Caco-2 (cell line): ENCODE measurements around the gene NDUFA12. TPM values are rescaled to one million over a fixed set of nuclear protein-coding genes. Genes with fewer than 3 reads are reported as not detected.

Source experiments
- Bru-seq: library from RNA; stranded (reverse); fragments of 400-500 nt; gene quantifications from one replicate; lab custom pipeline; 2021; lab: Mats Ljungman, UMichigan
- BruChase-seq, 2 experiments: library from RNA; stranded (reverse); fragments of 400-500 nt; gene quantifications; one replicate each; lab custom pipeline; 2021; lab: Mats Ljungman, UMichigan
- BruUV-seq: library from RNA; stranded (reverse); fragments of 400-500 nt; replicated peaks from 2 replicates; lab custom pipeline; 2021; lab: Mats Ljungman, UMichigan
- CTCF ChIA-PET: fragments of 300-600 bp; sonication (Branson Sonifier 250); formaldehyde crosslinking; loops from one replicate; lab custom pipeline; 2022; ENCODE audit warnings: antibody characterized with exemption; lab: Charles Lee
- POLR2A ChIA-PET: fragments of 300-600 bp; sonication (Branson Sonifier 250); formaldehyde crosslinking; loops from one replicate; lab custom pipeline; 2022; ENCODE audit warnings: antibody characterized with exemption; lab: Charles Lee
- DNase-seq, 2 experiments: peaks; one replicate each; pipeline versions ENCODE4 v3.0.0 to v3.0.0-alpha.2; 2020 to 2022
- H3K27me3 ChIP-seq: replicated peaks from 2 replicates; pipeline ENCODE4 v1.6.0; 2011; ENCODE audit warnings: low read length; ENCODE audit not compliant: control insufficient read depth, insufficient read depth
- H3K36me3 ChIP-seq: 2 replicates; pipeline ENCODE4 v1.5.1; 2011; ENCODE audit warnings: low read length; ENCODE audit not compliant: control insufficient read depth, insufficient read depth
- H3K4me1 ChIP-seq: fragments of 250-450 bp; sonication (Bioruptor Pico); 2 replicates; pipeline ENCODE4 v1.5.1; 2020; ENCODE audit warnings: mild to moderate bottlenecking
- H3K4me3 ChIP-seq: 2 replicates; pipeline ENCODE4 v1.5.1; 2011; ENCODE audit warnings: low read depth, mild to moderate bottlenecking, control low read depth, low read length
- H3K9me3 ChIP-seq: fragments of 250-450 bp; sonication (Bioruptor Pico); 2 replicates; pipeline ENCODE4 v1.5.1; 2020; ENCODE audit warnings: mild to moderate bottlenecking, moderate library complexity
- H3K27ac Mint-ChIP-seq: one replicate; pipeline ENCODE4 v1.8.0; 2022; ENCODE audit warnings: mixed read lengths; ENCODE audit not compliant: unreplicated experiment
- H3K27me3 Mint-ChIP-seq: one replicate; pipeline ENCODE4 v1.8.0; 2022; ENCODE audit warnings: mixed read lengths; ENCODE audit not compliant: insufficient read depth, unreplicated experiment
- H3K36me3 Mint-ChIP-seq: one replicate; pipeline ENCODE4 v1.8.0; 2022; ENCODE audit warnings: mild to moderate bottlenecking, mixed read lengths; ENCODE audit not compliant: insufficient read depth, unreplicated experiment
- H3K4me1 Mint-ChIP-seq: one replicate; pipeline ENCODE4 v1.8.0; 2022; ENCODE audit warnings: low read depth, mixed read lengths; ENCODE audit not compliant: unreplicated experiment
- H3K4me3 Mint-ChIP-seq: one replicate; pipeline ENCODE4 v1.8.0; 2022; ENCODE audit warnings: mild to moderate bottlenecking, moderate library complexity, mixed read lengths; ENCODE audit not compliant: unreplicated experiment
- H3K9me3 Mint-ChIP-seq: one replicate; pipeline ENCODE4 v1.8.0; 2022; ENCODE audit warnings: mixed read lengths; ENCODE audit not compliant: unreplicated experiment
- CTCF ChIP-seq, 2 experiments: fragments of 200-600 bp in 1 of 2; IDR thresholded peaks; 1 replicate in 1 of 2; 2 replicates in 1 of 2; pipeline versions ENCODE4 v1.5.1 to v1.8.0; 2011 to 2022; ENCODE audit warnings: antibody characterized with exemption in 1 of 2, control low read depth in 1 of 2, inconsistent platforms in 1 of 2, low read depth in 1 of 2, low read length in 1 of 2, mild to moderate bottlenecking in 1 of 2, moderate library complexity in 1 of 2; ENCODE audit not compliant: insufficient read depth in 1 of 2, severe bottlenecking in 1 of 2, unreplicated experiment in 1 of 2
- intact Hi-C: fragments of 100-400 bp; cut with micrococcal nuclease; formaldehyde crosslinking; loops from one replicate; pipeline ENCODE4 v1.10.0; 2022; ENCODE audit not compliant: unreplicated experiment
- long read RNA-seq: library from polyadenylated mRNA; stranded (forward); transcript quantifications from one replicate; pipeline ENCODE4 v2.0.0, GENCODE V29; 2022
- total RNA-seq: library from RNA; stranded (reverse); gene quantifications from 2 replicates; pipeline ENCODE4 v1.2.3, GENCODE V29; 2022

NDUFA12 gene
- total RNA-seq: 122 and 131 TPM in 2 replicates
- Bru-seq, nascent RNA: percentile 81 among the genes with signal in this experiment
- percentile 72 among the genes with signal in this experiment for BruChase-seq, experiment 1, labeled RNA remaining after a 2-hour chase
- BruChase-seq, experiment 2, labeled RNA remaining after a 6-hour chase: percentile 80 among the genes with signal in this experiment
- long read RNA-seq, transcript NDUFA12-201 (4 exons, 635 nt): major isoform, 181 of 207 reads
- long read RNA-seq, transcript NDUFA12-206 (3 exons, 487 nt): minor isoform, 12 of 207 reads
- long read RNA-seq, partial matches to known transcripts: 0 of 207 reads
- long read RNA-seq, other reads (novel, unspliced or antisense): 14 of 207 reads

GRCh38 chr12:95003213-95003920 is at the start of gene NDUFA12:
Gene NDUFA12, minus strand, starts transcription at chr12:95003697. Its CDS starts 17 bp downstream, at chr12:95003680.
- CTCF ChIA-PET: interaction anchor here (0.8 to 1.4 kb wide), 2 partner anchors 11 to 70 kb away, joined by 4 to 5 read pairs; partner anchors contain the start of gene NR2C1
- TSS peak; percentile 37 for BruUV-seq
- POLR2A ChIA-PET: interaction anchor here (0.5 to 0.8 kb wide), 7 partner anchors 30 to 858 kb away, joined by 3 to 14 read pairs (median 3); no protein-coding TSS in a partner anchor

GRCh38 chr12:95051241-95051640 is 47.7 kb upstream of the NDUFA12 start:
- H3K9me3 ChIP-seq: no peaks in the 10 kb centered on the region
- CTCF ChIA-PET: no interaction called here
- H3K4me1 ChIP-seq: no peaks in the 10 kb centered on the region
- H3K27me3 ChIP-seq: no peaks in the 10 kb centered on the region
- BruUV-seq: no TSS peak
- intact Hi-C loops: no loop called here
- peaks cover 32% of the 10 kb centered on the region for H3K36me3 Mint-ChIP-seq
- POLR2A ChIA-PET: no interaction called here
- H3K27me3 Mint-ChIP-seq: no peaks in the 10 kb centered on the region
- no peak overlapping the region for H3K4me3 Mint-ChIP-seq
- H3K9me3 Mint-ChIP-seq: no peaks in the 10 kb centered on the region
- H3K4me3 ChIP-seq: no peak overlapping the region
- H3K27ac Mint-ChIP-seq: no peak overlapping the region
- no peaks in the 10 kb centered on the region for H3K4me1 Mint-ChIP-seq
- H3K36me3 ChIP-seq: no peaks in the 10 kb centered on the region
- TF ChIP-seq CTCF (IDR thresholded peaks at IDR 0.05; ENCODE audit: insufficient read depth in 1 of 2, low read depth in 1 of 2, low read length in 1 of 2, severe bottlenecking in 1 of 2, unreplicated experiment in 1 of 2): no peak
- no peak for DNase-seq

More at GRCh38 chr12:95003213-95003920, at the start of gene NDUFA12:
- H3K4me3 Mint-ChIP-seq: peak within 1 kb of the TSS; percentile 91
- peak within 1 kb of the TSS; percentile 97 for H3K27ac Mint-ChIP-seq
- H3K9me3 ChIP-seq: peaks cover 9% of the 10 kb centered on the region; the same call in 1 of the 2 replicates
- H3K27me3 Mint-ChIP-seq: no peaks in the 10 kb centered on the region
- intact Hi-C loops: no loop called here
- peaks cover 10% of the 10 kb centered on the region for H3K36me3 Mint-ChIP-seq
- DNase-seq: peak; percentile 96 to 97
- H3K4me3 ChIP-seq: peak within 1 kb of the TSS; percentile 58
- no peak for TF ChIP-seq CTCF (IDR thresholded peaks at IDR 0.05; ENCODE audit: insufficient read depth in 1 of 2, low read depth in 1 of 2, low read length in 1 of 2, severe bottlenecking in 1 of 2, unreplicated experiment in 1 of 2)
- H3K27me3 ChIP-seq: no peaks in the 10 kb centered on the region
- H3K36me3 ChIP-seq: peaks cover 2% of the 10 kb centered on the region
- peaks cover 12% of the 10 kb centered on the region for H3K4me1 Mint-ChIP-seq
- H3K4me1 ChIP-seq: peaks cover 4% of the 10 kb centered on the region; the same call in 1 of the 2 replicates
- H3K9me3 Mint-ChIP-seq: peaks cover 18% of the 10 kb centered on the region

- Mint-ChIP-seq H3K27me3 (no peaks in the 10 kb centered on the region), H3K27ac (no peak overlapping the region), H3K4me3 (no peak overlapping the region), H3K4me1 (no peaks in the 10 kb centered on the region), H3K9me3 (no peaks in the 10 kb centered on the region), H3K36me3 (peaks cover 42% of the 10 kb centered on the region)
- H3K36me3 ChIP-seq: no peaks in the 10 kb centered on the region
- H3K27me3 ChIP-seq: no peaks in the 10 kb centered on the region
- ChIA-PET CTCF (no interaction called here), POLR2A (no interaction called here)
- no peak for DNase-seq
- intact Hi-C loops: no loop called here
- no peak for TF ChIP-seq CTCF (IDR thresholded peaks at IDR 0.05; ENCODE audit: insufficient read depth in 1 of 2, low read depth in 1 of 2, low read length in 1 of 2, severe bottlenecking in 1 of 2, unreplicated experiment in 1 of 2)
- H3K9me3 ChIP-seq: no peaks in the 10 kb centered on the region
- no peaks in the 10 kb centered on the region for H3K4me1 ChIP-seq
- no TSS peak for BruUV-seq
- H3K4me3 ChIP-seq: no peak overlapping the region
These were observed 34.4 kb upstream of the NDUFA12 start for GRCh38 chr12:95037906-95038305.
